ENCODE results near the gene ZNF18.

ZNF18 gene

DNA sequence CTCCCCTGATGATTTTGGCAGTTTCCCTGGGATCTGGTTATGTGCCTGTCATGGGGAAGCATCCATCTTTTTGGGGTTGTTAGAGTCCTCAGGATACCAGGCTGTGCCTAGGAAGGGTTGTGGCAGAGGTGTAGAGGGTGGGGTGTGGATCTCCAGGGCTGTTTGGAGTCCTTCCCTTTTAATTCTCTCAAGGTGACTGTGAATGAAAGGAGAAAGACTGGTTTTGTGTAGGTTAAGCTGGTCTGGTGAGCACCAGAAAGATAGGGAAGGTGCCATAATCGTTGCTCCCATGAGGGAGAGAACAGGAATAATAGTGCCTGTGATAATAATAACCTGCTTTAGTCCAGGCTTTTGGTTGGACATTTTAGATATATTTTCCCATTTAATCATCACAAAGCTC is 30.4 kb upstream of the ZNF18 start:
- DNase-seq (ENCODE audit: low spot score), result no peak
- TF ChIP-seq, protein P1, sequence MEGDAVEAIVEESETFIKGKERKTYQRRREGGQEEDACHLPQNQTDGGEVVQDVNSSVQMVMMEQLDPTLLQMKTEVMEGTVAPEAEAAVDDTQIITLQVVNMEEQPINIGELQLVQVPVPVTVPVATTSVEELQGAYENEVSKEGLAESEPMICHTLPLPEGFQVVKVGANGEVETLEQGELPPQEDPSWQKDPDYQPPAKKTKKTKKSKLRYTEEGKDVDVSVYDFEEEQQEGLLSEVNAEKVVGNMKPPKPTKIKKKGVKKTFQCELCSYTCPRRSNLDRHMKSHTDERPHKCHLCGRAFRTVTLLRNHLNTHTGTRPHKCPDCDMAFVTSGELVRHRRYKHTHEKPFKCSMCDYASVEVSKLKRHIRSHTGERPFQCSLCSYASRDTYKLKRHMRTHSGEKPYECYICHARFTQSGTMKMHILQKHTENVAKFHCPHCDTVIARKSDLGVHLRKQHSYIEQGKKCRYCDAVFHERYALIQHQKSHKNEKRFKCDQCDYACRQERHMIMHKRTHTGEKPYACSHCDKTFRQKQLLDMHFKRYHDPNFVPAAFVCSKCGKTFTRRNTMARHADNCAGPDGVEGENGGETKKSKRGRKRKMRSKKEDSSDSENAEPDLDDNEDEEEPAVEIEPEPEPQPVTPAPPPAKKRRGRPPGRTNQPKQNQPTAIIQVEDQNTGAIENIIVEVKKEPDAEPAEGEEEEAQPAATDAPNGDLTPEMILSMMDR (IDR thresholded peaks at IDR 0.05; ENCODE audit: poor library complexity, severe bottlenecking), result no peak
- no peak for ATAC-seq (ENCODE audit: low read depth)
- H3K9me3 ChIP-seq (ENCODE audit: severe bottlenecking), result no peaks in the 10 kb centered on the region
- peaks cover 31% of the 10 kb centered on the region for H3K4me1 ChIP-seq (ENCODE audit: insufficient read depth, poor library complexity, severe bottlenecking)
- no peak overlapping the region for H3K4me3 ChIP-seq (ENCODE audit: severe bottlenecking)
- no peaks in the 10 kb centered on the region for H3K27me3 ChIP-seq (ENCODE audit: insufficient read depth, poor library complexity, severe bottlenecking)
- H3K36me3 ChIP-seq (ENCODE audit: low read depth), result peaks cover 10% of the 10 kb centered on the region; the same call in 1 of the 2 replicates
- no peak overlapping the region for H3K27ac ChIP-seq (ENCODE audit: poor library complexity, severe bottlenecking)

DNA sequence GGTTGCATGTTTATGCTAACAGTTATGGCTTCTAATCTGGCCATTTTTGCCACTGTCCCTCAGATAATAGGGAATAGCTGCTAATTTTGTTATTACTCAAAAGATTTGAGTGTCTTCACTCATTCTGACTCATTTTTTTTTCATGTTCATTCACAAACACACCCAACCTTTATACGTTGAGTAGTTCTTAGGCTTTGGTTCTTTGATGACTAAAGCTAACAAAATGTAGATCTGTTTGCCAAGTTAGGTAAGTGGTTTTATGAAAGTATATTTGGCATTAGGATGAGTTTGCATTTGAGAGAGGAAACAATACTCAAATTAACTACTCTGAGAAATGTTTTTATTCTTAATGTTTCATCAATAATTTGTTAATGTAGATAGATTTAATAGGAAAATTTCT is 27.1 kb upstream of the ZNF18 start:
- H3K27me3 ChIP-seq (ENCODE audit: insufficient read depth, poor library complexity, severe bottlenecking), result no peaks in the 10 kb centered on the region
- H3K27ac ChIP-seq (ENCODE audit: poor library complexity, severe bottlenecking), result peak overlapping the region; percentile 83
- TF ChIP-seq, protein P1 (IDR thresholded peaks at IDR 0.05; ENCODE audit: poor library complexity, severe bottlenecking), result no peak
- no peak for DNase-seq (ENCODE audit: low spot score)
- peak; percentile 64 for ATAC-seq (ENCODE audit: low read depth)
- peaks cover 36% of the 10 kb centered on the region for H3K4me1 ChIP-seq (ENCODE audit: insufficient read depth, poor library complexity, severe bottlenecking)
- no peaks in the 10 kb centered on the region for H3K9me3 ChIP-seq (ENCODE audit: severe bottlenecking)
- H3K36me3 ChIP-seq (ENCODE audit: low read depth), result peaks cover 10% of the 10 kb centered on the region; the same call in 1 of the 2 replicates
- no peak overlapping the region for H3K4me3 ChIP-seq (ENCODE audit: severe bottlenecking)

DNA sequence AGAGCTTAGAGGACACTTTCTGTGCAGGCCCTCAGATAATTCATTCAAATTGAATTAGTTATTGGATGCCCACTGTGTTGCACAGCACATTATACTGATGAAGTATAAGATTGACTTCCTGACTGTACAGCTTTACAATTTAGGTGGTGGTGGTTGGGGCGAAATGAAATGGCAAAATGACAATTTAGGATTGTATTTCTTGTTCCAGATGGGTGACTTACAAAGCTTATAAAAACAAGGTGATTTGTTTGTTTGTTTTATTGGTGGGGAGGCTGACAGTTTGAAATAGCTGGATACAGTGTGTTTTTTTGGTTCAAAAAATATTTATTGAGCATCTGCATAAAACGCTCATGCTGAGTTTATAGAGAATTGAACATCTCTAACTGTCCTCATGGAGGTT is 25.0 kb upstream of the ZNF18 start:
- Histone ChIP-seq H3K27me3 (ENCODE audit: insufficient read depth, poor library complexity, severe bottlenecking) (no peaks in the 10 kb centered on the region), H3K27ac (ENCODE audit: poor library complexity, severe bottlenecking) (peak overlapping the region; percentile 83), H3K36me3 (ENCODE audit: low read depth) (peaks cover 10% of the 10 kb centered on the region; the same call in 1 of the 2 replicates), H3K4me1 (ENCODE audit: insufficient read depth, poor library complexity, severe bottlenecking) (peaks cover 36% of the 10 kb centered on the region), H3K4me3 (ENCODE audit: severe bottlenecking) (no peak overlapping the region), H3K9me3 (ENCODE audit: severe bottlenecking) (no peaks in the 10 kb centered on the region)
- ATAC-seq (ENCODE audit: low read depth) (no peak), DNase-seq (ENCODE audit: low spot score) (no peak)
- TF ChIP-seq, protein P1 (IDR thresholded peaks at IDR 0.05; ENCODE audit: poor library complexity, severe bottlenecking), result no peak

DNA sequence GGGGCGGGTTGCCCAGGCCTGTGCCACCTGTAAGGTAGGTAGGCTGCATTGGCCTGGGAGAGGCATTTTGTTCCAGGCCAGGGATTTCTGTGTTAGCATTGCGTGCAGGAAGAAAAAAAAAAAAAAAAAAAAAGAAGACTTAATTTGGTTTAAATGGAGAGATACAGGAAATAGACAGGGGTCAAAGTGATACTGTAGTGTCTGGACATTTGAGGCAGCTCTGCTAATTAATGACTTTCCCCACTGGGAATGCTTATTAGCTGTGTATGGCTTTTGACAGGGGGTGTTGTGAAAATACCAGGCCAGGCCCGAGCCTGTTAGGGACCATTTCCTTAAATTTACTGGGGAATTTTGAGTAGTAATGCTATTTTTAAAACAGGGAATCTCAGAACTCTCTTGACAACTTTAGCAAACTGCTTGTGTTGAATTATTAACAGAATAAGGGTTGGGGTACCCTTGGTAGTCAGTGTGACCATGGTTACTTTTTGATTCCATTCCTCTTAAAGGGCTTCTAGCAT is 24.4 kb upstream of the ZNF18 start:
- H3K9me3 ChIP-seq (ENCODE audit: severe bottlenecking), result no peaks in the 10 kb centered on the region
- TF ChIP-seq, protein P1 (IDR thresholded peaks at IDR 0.05; ENCODE audit: poor library complexity, severe bottlenecking), result no peak
- peak overlapping the region; percentile 83 for H3K27ac ChIP-seq (ENCODE audit: poor library complexity, severe bottlenecking)
- DNase-seq (ENCODE audit: low spot score), result no peak
- H3K4me1 ChIP-seq (ENCODE audit: insufficient read depth, poor library complexity, severe bottlenecking), result peaks cover 36% of the 10 kb centered on the region
- no peaks in the 10 kb centered on the region for H3K27me3 ChIP-seq (ENCODE audit: insufficient read depth, poor library complexity, severe bottlenecking)
- peaks cover 9% of the 10 kb centered on the region; the same call in 1 of the 2 replicates for H3K36me3 ChIP-seq (ENCODE audit: low read depth)
- H3K4me3 ChIP-seq (ENCODE audit: severe bottlenecking), result peak overlapping the region; percentile 90
- ATAC-seq (ENCODE audit: low read depth), result no peak

All from RWPE2 (cell line).